Nasal cavity respiratory epithelium epithelial cell of viscerocranial mucosa (primary cell): ENCODE results near the gene CCDC200. TPM values are rescaled to one million over a fixed set of nuclear protein-coding genes. Genes with fewer than 3 reads are reported as not detected.

Experiments used
- total RNA-seq: library from RNA; depleted of rRNA; stranded (reverse); fragments of >200 nt; gene quantifications from 2 replicates; pipeline ENCODE4 v1.2.3, GENCODE V29; 2014

The CCDC200 gene
- total RNA-seq = not detected in 2 replicates

GRCh38 chr17:43228020-43228782, at the start of gene CCDC200:
TSS of gene CCDC200 (minus strand) at chr17:43228623. CDS start at chr17:43228554, 69 bp downstream.

DNA sequence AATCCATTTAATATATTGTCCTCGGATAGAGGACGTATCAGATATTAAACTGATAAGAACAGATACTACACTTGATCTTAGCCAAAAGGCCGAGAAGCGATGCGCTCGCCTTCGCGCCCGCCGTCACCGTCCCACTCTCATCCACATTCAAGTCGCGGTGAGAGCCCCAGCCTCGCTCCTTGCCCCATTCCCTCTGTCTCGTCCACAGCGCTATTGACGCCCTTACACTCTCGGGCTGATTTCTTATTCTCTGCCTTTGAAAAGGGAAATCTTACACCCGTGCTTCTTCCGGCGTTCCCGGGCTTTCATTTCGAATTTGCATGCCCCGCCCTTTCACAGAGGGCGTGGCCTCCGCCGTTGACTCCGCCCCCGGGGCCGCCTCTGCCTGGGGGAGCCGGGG, 5.5 kb upstream of the CCDC200 start, which contains the start of gene RNU2-1:
Gene RNU2-1 (minus strand): TSS at position 101 of the 400 bp plus-strand sequence.

GRCh38 chr17:43211480-43212402, 16.7 kb downstream of the CCDC200 start, which contains the start of gene TMEM106A:
TSS of gene TMEM106A (plus strand) at chr17:43211875. CDS start at chr17:43213042, 1,167 bp downstream.

Other genes with a start within 250 kb of the CCDC200 start
- gene PTGES3L, start 248.5 kb downstream of the CCDC200 start, total RNA-seq = under 0.01 TPM in 1 of 2 replicates, not detected in the other
- 11.6 and 15.3 TPM in 2 replicates for gene RUNDC1, start 248.1 kb downstream of the CCDC200 start, total RNA-seq
- gene RPL27, start 230.2 kb downstream of the CCDC200 start, total RNA-seq = 811 and 1,441 TPM in 2 replicates
- gene IFI35, start 221.8 kb downstream of the CCDC200 start, total RNA-seq = 1.4 and 3.4 TPM in 2 replicates
- gene VAT1, start 206.2 kb downstream of the CCDC200 start, total RNA-seq = 82.0 and 132 TPM in 2 replicates
- gene RND2, start 203.4 kb downstream of the CCDC200 start, total RNA-seq = under 0.01 and 0.07 TPM in 2 replicates
- 3.2 and 5.1 TPM in 2 replicates for gene BRCA1, start 103.3 kb downstream of the CCDC200 start, total RNA-seq
- 104 and 107 TPM in 2 replicates for gene NBR1, start 57.4 kb downstream of the CCDC200 start, total RNA-seq
- 0.34 and 0.50 TPM in 2 replicates for gene TMEM106A, start 16.7 kb downstream of the CCDC200 start, total RNA-seq
- gene RNU2-1, start 5.4 kb upstream of the CCDC200 start, total RNA-seq = not detected in 2 replicates
- 98.1 and 112 TPM in 2 replicates for gene ARL4D, start 170.4 kb upstream of the CCDC200 start, total RNA-seq